DOHH2 (cell line): Measurements from ENCODE around the gene PPIP5K1.

Experiments
- H3F3A ChIP-seq: fragments of 200-600 bp; sonication (generic), shearing (Covaris generic); 2 replicates; pipeline ENCODE4 v1.6.0; 2016; ENCODE audit warnings: antibody characterized with exemption, mild to moderate bottlenecking; ENCODE audit not compliant: control insufficient read depth, insufficient read depth
- H3K27ac ChIP-seq: fragments of 200-600 bp; sonication (generic); 2 replicates; pipeline ENCODE4 v1.5.1; 2014; ENCODE audit warnings: low read depth, mild to moderate bottlenecking, low read length, moderate library complexity
- H3K27me3 ChIP-seq: fragments of 200-600 bp; sonication (generic); 2 replicates; pipeline ENCODE4 v1.6.1; 2014; ENCODE audit warnings: mild to moderate bottlenecking, low read length, mixed read lengths; ENCODE audit not compliant: control insufficient read depth
- H3K36me3 ChIP-seq: fragments of 200-600 bp; sonication (generic); 2 replicates; pipeline ENCODE4 v1.6.1; 2014; ENCODE audit warnings: mild to moderate bottlenecking, low read length, moderate library complexity, mixed read lengths; ENCODE audit not compliant: control insufficient read depth
- H3K4me1 ChIP-seq: fragments of 200-600 bp; sonication (generic); 2 replicates; pipeline ENCODE4 v1.6.1; 2014; ENCODE audit warnings: mild to moderate bottlenecking, low read length, mixed read lengths; ENCODE audit not compliant: control insufficient read depth
- H3K4me2 ChIP-seq: fragments of 200-600 bp; sonication (generic); 2 replicates; pipeline ENCODE4 v1.6.0; 2014; ENCODE audit warnings: mild to moderate bottlenecking, low read length, moderate library complexity
- H3K4me3 ChIP-seq: fragments of 200-600 bp; sonication (generic); 2 replicates; pipeline ENCODE4 v1.5.1; 2014; ENCODE audit warnings: mild to moderate bottlenecking, low read length, mixed read lengths
- H3K79me2 ChIP-seq: fragments of 200-600 bp; sonication (generic); 2 replicates; pipeline ENCODE4 v1.6.1; 2014; ENCODE audit warnings: mild to moderate bottlenecking, low read length, mixed read lengths; ENCODE audit not compliant: control insufficient read depth
- H3K9me2 ChIP-seq: fragments of 200-600 bp; sonication (generic); replicated peaks from 2 replicates; pipeline ENCODE4 v1.6.1; 2014; ENCODE audit warnings: mild to moderate bottlenecking, low read length, mixed read lengths; ENCODE audit not compliant: control insufficient read depth
- H3K9me3 ChIP-seq: fragments of 200-600 bp; sonication (generic); 2 replicates; pipeline ENCODE4 v1.6.1; 2014; ENCODE audit warnings: antibody characterized with exemption, low read length, mixed read lengths; ENCODE audit not compliant: control insufficient read depth, insufficient read depth
- H4K20me1 ChIP-seq: fragments of 200-600 bp; sonication (generic); 2 replicates; pipeline ENCODE4 v1.6.0; 2014; ENCODE audit warnings: low read depth, mild to moderate bottlenecking, antibody characterized with exemption, low read length, moderate library complexity; ENCODE audit not compliant: control insufficient read depth, insufficient read depth
- CTCF ChIP-seq: fragments of 200-600 bp; sonication (generic); IDR thresholded peaks from one replicate; pipeline ENCODE4 v1.5.1; 2014; ENCODE audit warnings: antibody characterized with exemption, mild to moderate bottlenecking, low read depth, low read length; ENCODE audit not compliant: poor library complexity, severe bottlenecking
- EZH2phosphoT487 ChIP-seq: fragments of 200-600 bp; sonication (generic); IDR thresholded peaks from 2 replicates; pipeline ENCODE4 v1.6.1; 2017; ENCODE audit warnings: borderline replicate concordance, mild to moderate bottlenecking, antibody characterized with exemption, low read length, moderate library complexity, mixed read lengths

Gene PPIP5K1

GRCh38 chr15:43493703-43494472 lies 96.1 kb downstream of the PPIP5K1 start:
- peaks cover 8% of the 10 kb centered on the region for H3K79me2 ChIP-seq
- peaks cover 15% of the 10 kb centered on the region for H3K4me1 ChIP-seq
- H3K4me2 ChIP-seq: peak overlapping the region; percentile 92
- H3K27me3 ChIP-seq: no peaks in the 10 kb centered on the region
- H3K4me3 ChIP-seq: peak overlapping the region; percentile 94
- no peaks in the 10 kb centered on the region for H3K9me2 ChIP-seq
- H3K9me3 ChIP-seq: no peaks in the 10 kb centered on the region
- H3K36me3 ChIP-seq: peaks cover 21% of the 10 kb centered on the region
- no peaks in the 10 kb centered on the region for H4K20me1 ChIP-seq
- no peaks in the 10 kb centered on the region for H3F3A ChIP-seq
- no peak overlapping the region for H3K27ac ChIP-seq
- no peak for TF ChIP-seq EZH2phosphoT487
- no peak for TF ChIP-seq CTCF

GRCh38 chr15:43492673-43493601 lies 97.1 kb downstream of the PPIP5K1 start, which contains the start of gene TP53BP1:
Gene TP53BP1 (minus strand): TSS chr15:43493156. CDS start chr15:43493043, 113 bp downstream.
- H3K9me2 ChIP-seq: no peaks in the 10 kb centered on the region
- H3K4me2 ChIP-seq: peak within 1 kb of the TSS; percentile 92
- H3K27me3 ChIP-seq: no peaks in the 10 kb centered on the region
- H3K4me1 ChIP-seq: peaks cover 15% of the 10 kb centered on the region
- H4K20me1 ChIP-seq: no peaks in the 10 kb centered on the region
- H3K27ac ChIP-seq: no peak within 1 kb of the TSS
- H3K9me3 ChIP-seq: no peaks in the 10 kb centered on the region
- H3K79me2 ChIP-seq: peaks cover 8% of the 10 kb centered on the region
- TF ChIP-seq EZH2phosphoT487 (no peak), CTCF (no peak)
- H3K4me3 ChIP-seq: peak within 1 kb of the TSS; percentile 94
- peaks cover 28% of the 10 kb centered on the region for H3K36me3 ChIP-seq
- no peaks in the 10 kb centered on the region for H3F3A ChIP-seq

DNA sequence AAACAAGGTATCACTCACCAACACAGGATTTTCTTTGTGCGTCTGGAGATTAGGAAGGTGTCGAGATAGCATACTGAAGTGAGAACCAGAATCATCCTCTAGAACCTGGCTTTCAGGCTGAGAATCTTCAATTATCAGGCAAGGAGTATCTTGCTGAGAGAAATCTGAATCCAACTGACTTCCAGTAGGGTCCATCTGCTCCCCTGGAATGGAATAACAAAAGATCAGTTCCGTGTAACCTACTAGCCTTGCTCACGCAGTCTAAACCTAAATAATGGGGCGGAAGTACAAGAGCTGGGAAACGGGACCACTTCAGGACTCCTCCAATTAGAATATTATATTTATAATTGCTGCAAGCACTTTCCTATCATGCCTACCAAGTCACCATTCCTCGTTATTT lies 97.7 kb downstream of the PPIP5K1 start:
- Histone ChIP-seq H3K27ac (no peak overlapping the region), H3K79me2 (peaks cover 8% of the 10 kb centered on the region), H3K9me2 (no peaks in the 10 kb centered on the region), H4K20me1 (no peaks in the 10 kb centered on the region), H3K4me3 (peak overlapping the region; percentile 94), H3K4me2 (peak overlapping the region; percentile 92), H3F3A (no peaks in the 10 kb centered on the region), H3K36me3 (peaks cover 32% of the 10 kb centered on the region), H3K4me1 (peaks cover 15% of the 10 kb centered on the region), H3K9me3 (no peaks in the 10 kb centered on the region), H3K27me3 (no peaks in the 10 kb centered on the region)
- TF ChIP-seq CTCF (no peak), EZH2phosphoT487 (no peak)
